HEK293 (cell line): Measurements from ENCODE around the gene SYTL2.

ENCODE experiments used
- ZFP3 ChIP-seq: fragments of 450-650 bp; formaldehyde crosslinking; IDR thresholded peaks from 2 replicates; pipeline ENCODE4 v1.5.1; 2016; ENCODE audit warnings: low read depth, missing biosample characterization, missing genetic modification characterization
- TF ChIP-seq, protein P1 (sequence below): fragments of 450-650 bp; formaldehyde crosslinking; IDR thresholded peaks from 2 replicates; pipeline ENCODE4 v1.5.1; 2016; ENCODE audit warnings: missing biosample characterization, missing genetic modification characterization

DNA sequence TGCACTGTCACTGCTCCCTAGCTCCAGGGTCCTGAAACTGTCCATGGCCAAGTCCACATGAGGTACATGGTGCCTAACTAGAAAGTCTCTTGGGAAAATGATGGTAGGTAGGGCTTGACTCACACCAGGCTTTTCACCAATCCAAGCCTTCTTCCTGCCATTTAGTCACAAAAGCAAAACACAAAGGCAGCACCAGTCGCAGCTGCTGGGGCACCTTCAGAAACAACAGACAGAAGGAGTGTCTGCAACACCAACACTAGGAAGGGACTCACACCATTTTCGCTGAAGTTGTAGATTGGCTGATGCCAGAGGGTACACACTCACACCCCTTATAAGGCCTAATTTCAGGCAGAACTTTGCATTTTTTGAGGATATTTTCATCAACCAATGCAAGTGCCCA is 55.7 kb downstream of the SYTL2 start:
- TF ChIP-seq, protein P1, sequence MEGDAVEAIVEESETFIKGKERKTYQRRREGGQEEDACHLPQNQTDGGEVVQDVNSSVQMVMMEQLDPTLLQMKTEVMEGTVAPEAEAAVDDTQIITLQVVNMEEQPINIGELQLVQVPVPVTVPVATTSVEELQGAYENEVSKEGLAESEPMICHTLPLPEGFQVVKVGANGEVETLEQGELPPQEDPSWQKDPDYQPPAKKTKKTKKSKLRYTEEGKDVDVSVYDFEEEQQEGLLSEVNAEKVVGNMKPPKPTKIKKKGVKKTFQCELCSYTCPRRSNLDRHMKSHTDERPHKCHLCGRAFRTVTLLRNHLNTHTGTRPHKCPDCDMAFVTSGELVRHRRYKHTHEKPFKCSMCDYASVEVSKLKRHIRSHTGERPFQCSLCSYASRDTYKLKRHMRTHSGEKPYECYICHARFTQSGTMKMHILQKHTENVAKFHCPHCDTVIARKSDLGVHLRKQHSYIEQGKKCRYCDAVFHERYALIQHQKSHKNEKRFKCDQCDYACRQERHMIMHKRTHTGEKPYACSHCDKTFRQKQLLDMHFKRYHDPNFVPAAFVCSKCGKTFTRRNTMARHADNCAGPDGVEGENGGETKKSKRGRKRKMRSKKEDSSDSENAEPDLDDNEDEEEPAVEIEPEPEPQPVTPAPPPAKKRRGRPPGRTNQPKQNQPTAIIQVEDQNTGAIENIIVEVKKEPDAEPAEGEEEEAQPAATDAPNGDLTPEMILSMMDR (tag by site-specific recombination), result no peak
- no peak for TF ChIP-seq ZFP3 (tag by site-specific recombination)
